Endothelial cell of umbilical vein (primary cell): Measurements from ENCODE around the gene KAT2B. TPM values are rescaled to one million over a fixed set of nuclear protein-coding genes. Genes with fewer than 3 reads are reported as not detected.

ENCODE experiments used
- BruUV-seq: library from RNA; stranded (reverse); fragments of 400-500 nt; replicated peaks from 2 replicates; lab custom pipeline; 2021; lab: Mats Ljungman, UMichigan
- CTCF ChIA-PET: fragments of 300-600, 350-600 bp; sonication (Branson Sonifier 250); formaldehyde crosslinking; loops from one replicate; lab custom pipeline; 2021; ENCODE audit warnings: antibody characterized with exemption, inconsistent platforms; lab: Charles Lee
- POLR2A ChIA-PET: fragments of 300-600, 350-600 bp; sonication (Branson Sonifier 250); formaldehyde crosslinking; loops from one replicate; lab custom pipeline; 2021; ENCODE audit warnings: antibody characterized with exemption, inconsistent platforms; lab: Charles Lee
- DNase-seq: peaks from one replicate; pipeline ENCODE4 v3.0.0-alpha.2; 2011; ENCODE audit warnings: low read depth, low spot score
- FAIRE-seq: peaks from 2 replicates; lab custom pipeline; 2011; peaks lifted over from hg19 to GRCh38; lab: Jason Lieb, UNC
- H2AFZ ChIP-seq: 2 replicates; pipeline ENCODE4 v1.6.0; 2012; ENCODE audit warnings: low read depth, low read length, control low read depth, inconsistent platforms
- H3K27ac ChIP-seq: 2 replicates; pipeline ENCODE4 v1.5.1; 2011; ENCODE audit warnings: low read depth, mild to moderate bottlenecking, control low read depth, low read length, moderate library complexity; ENCODE audit not compliant: insufficient read depth
- H3K27me3 ChIP-seq, 2 experiments: 2 replicates each; pipeline versions ENCODE4 v1.6.0 to v1.6.1; 2011; ENCODE audit warnings: low read length in 2 of 2, mixed read lengths in 1 of 2; ENCODE audit not compliant: control insufficient read depth in 2 of 2, insufficient read depth in 2 of 2
- H3K36me3 ChIP-seq, 2 experiments: 2 replicates in 1 of 2; 3 replicates in 1 of 2; pipeline ENCODE4 v1.5.1; 2011; ENCODE audit warnings: low read length in 2 of 2, mild to moderate bottlenecking in 1 of 2, moderate library complexity in 1 of 2; ENCODE audit not compliant: control insufficient read depth in 2 of 2, insufficient read depth in 2 of 2; ENCODE audit errors: extremely low read depth in 1 of 2
- H3K4me1 ChIP-seq: 3 replicates; pipeline ENCODE4 v1.5.1; 2011; ENCODE audit warnings: mild to moderate bottlenecking, low read length; ENCODE audit not compliant: control insufficient read depth, insufficient read depth; ENCODE audit errors: extremely low read depth
- H3K4me2 ChIP-seq: 2 replicates; pipeline ENCODE4 v1.6.1; 2011; ENCODE audit warnings: low read length, control low read depth, mixed read lengths; ENCODE audit not compliant: insufficient read depth
- H3K4me3 ChIP-seq, 3 experiments: fragments of 200-600 bp in 1 of 3; sonication (generic), shearing (Covaris generic) in 1 of 3; replicated peaks in 1 of 3; 2 replicates each; pipeline ENCODE4 v1.5.1; 2011 to 2016; ENCODE audit warnings: control low read depth in 3 of 3, low read length in 3 of 3, mild to moderate bottlenecking in 2 of 3, inconsistent platforms in 1 of 3, low read depth in 1 of 3, moderate library complexity in 1 of 3; ENCODE audit not compliant: insufficient read depth in 1 of 3
- H3K79me2 ChIP-seq: 2 replicates; pipeline ENCODE4 v1.6.0; 2012; ENCODE audit warnings: low read length, inconsistent platforms; ENCODE audit not compliant: control insufficient read depth, insufficient read depth
- H3K9ac ChIP-seq: replicated peaks from 2 replicates; pipeline ENCODE3; 2011; ENCODE audit warnings: low read length, control low read depth; ENCODE audit not compliant: insufficient read depth; ENCODE audit errors: extremely low read depth
- H3K9me1 ChIP-seq: replicated peaks from 3 replicates; pipeline ENCODE4 v1.6.0; 2011; ENCODE audit warnings: mild to moderate bottlenecking, low read length; ENCODE audit not compliant: control insufficient read depth, insufficient read depth; ENCODE audit errors: extremely low read depth
- H3K9me3 ChIP-seq: replicated peaks from 2 replicates; pipeline ENCODE4 v1.5.1; 2012; ENCODE audit warnings: low read length, inconsistent platforms; ENCODE audit not compliant: control insufficient read depth, insufficient read depth
- H4K20me1 ChIP-seq: replicated peaks from 2 replicates; pipeline ENCODE3; 2011; ENCODE audit warnings: mild to moderate bottlenecking, low read length; ENCODE audit not compliant: control insufficient read depth, insufficient read depth; ENCODE audit errors: extremely low read depth
- EZH2 ChIP-seq: IDR thresholded peaks from 2 replicates; pipeline ENCODE4 v1.6.1; 2012; ENCODE audit warnings: borderline replicate concordance, low read depth, mild to moderate bottlenecking, moderate library complexity, low read length, inconsistent platforms; ENCODE audit not compliant: severe bottlenecking
- FOS ChIP-seq: IDR thresholded peaks from 2 replicates; pipeline ENCODE4 v1.6.1; 2011; ENCODE audit warnings: mild to moderate bottlenecking, low read length, moderate library complexity, borderline replicate concordance; ENCODE audit not compliant: insufficient read depth
- GATA2 ChIP-seq: IDR thresholded peaks from 2 replicates; pipeline ENCODE4 v1.7.0; 2011; ENCODE audit warnings: low read depth, mild to moderate bottlenecking, moderate library complexity, mixed read lengths, low read length; ENCODE audit not compliant: insufficient read length, insufficient read depth
- JUN ChIP-seq: IDR thresholded peaks from 2 replicates; pipeline ENCODE4 v1.6.1; 2011; ENCODE audit warnings: borderline replicate concordance, low read depth; ENCODE audit not compliant: insufficient read length, insufficient read depth
- MYC ChIP-seq: IDR thresholded peaks from one replicate; pipeline ENCODE4 v1.6.1; 2011; ENCODE audit warnings: mild to moderate bottlenecking, low read depth, low read length
- POLR2A ChIP-seq: IDR thresholded peaks from 2 replicates; pipeline ENCODE4 v1.6.1; 2012; ENCODE audit warnings: low read depth, mild to moderate bottlenecking, control low read depth, low read length
- POLR2AphosphoS5 ChIP-seq: IDR thresholded peaks from 2 replicates; pipeline ENCODE4 v1.6.1; 2012; ENCODE audit warnings: low read depth, mild to moderate bottlenecking, control low read depth, low read length, moderate library complexity; ENCODE audit not compliant: insufficient read depth
- dilution Hi-C: fragments of 300-500 bp; cut with MboI; formaldehyde crosslinking; loops from one replicate; pipeline ENCODE4 v1.15.0; 2019; ENCODE audit warnings: low sequenced_read_pairs; ENCODE audit not compliant: extremely low pct_ligation_motif_present
- intact Hi-C: fragments of 100-400 bp; cut with micrococcal nuclease; formaldehyde crosslinking; loops from one replicate; pipeline ENCODE4 v1.10.0; 2022
- polyA plus RNA-seq, 4 experiments: library from polyadenylated mRNA; depleted of rRNA in 3 of 4; stranded (reverse) in 3 of 4; unstranded in 1 of 4; fragments of >200 nt; gene quantifications; 2 replicates each; pipeline versions ENCODE4 v1.2.1 to v1.2.3, GENCODE V29; 2011 to 2012; ENCODE audit warnings: missing spikeins in 1 of 4
- total RNA-seq: library from RNA; stranded (reverse); gene quantifications from 2 replicates; pipeline ENCODE4 v1.2.3, GENCODE V29; 2021
- TF ChIP-seq, protein P1 (sequence below): IDR thresholded peaks from 2 replicates; pipeline ENCODE4 v1.6.1; 2011; ENCODE audit not compliant: insufficient read depth, insufficient read length
- TF ChIP-seq, protein P2 (sequence below), 2 donors: IDR thresholded peaks; 1 replicate in 1 of 2; 2 replicates in 1 of 2; pipeline ENCODE4 v1.5.1; 2011; ENCODE audit warnings: low read length in 2 of 2, mild to moderate bottlenecking in 2 of 2, moderate library complexity in 2 of 2, control low read depth in 1 of 2, inconsistent platforms in 1 of 2, low read depth in 1 of 2; ENCODE audit not compliant: insufficient read depth in 1 of 2; ENCODE audit errors: extremely low read depth in 1 of 2

Gene KAT2B
- total and polyA plus RNA-seq, 2 donors (not counting 3 experiments of a cell fraction or from before 2014, with no cell fraction given) = 2.6 to 11.0 TPM

DNA sequence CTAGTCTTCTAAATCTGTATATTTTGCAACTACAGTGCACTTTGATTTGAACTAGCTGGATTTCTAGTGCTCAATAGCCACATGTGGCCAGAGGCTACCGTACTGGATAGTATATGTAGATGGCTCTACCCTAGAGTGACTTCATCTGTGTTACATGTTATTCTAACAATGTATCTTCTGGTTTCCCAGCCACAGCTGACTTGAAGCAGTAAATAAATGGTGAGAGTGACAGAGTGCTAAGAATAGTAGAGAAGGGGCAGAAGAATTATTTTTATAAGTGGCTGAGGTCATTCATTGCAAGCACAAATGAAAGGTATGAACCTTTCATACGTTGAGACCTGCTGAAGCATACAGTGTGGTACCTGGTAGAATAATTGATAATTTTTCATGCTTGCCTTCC, 30.9 kb downstream of the KAT2B start:
- no peak overlapping the region for H3K4me3 ChIP-seq
- DNase-seq (no peak), FAIRE-seq (no peak)
- H3K4me1 ChIP-seq = no peaks in the 10 kb centered on the region
- no peaks in the 10 kb centered on the region for H4K20me1 ChIP-seq
- BruUV-seq = no TSS peak
- H3K9ac ChIP-seq = no peak overlapping the region
- no peak overlapping the region for H3K27ac ChIP-seq
- H3K9me1 ChIP-seq = no peaks in the 10 kb centered on the region
- no peaks in the 10 kb centered on the region for H3K79me2 ChIP-seq
- TF ChIP-seq POLR2AphosphoS5 (no peak), FOS (no peak), EZH2 (no peak), MYC (no peak), POLR2A (no peak), JUN (no peak), GATA2 (no peak)
- TF ChIP-seq, protein P1, sequence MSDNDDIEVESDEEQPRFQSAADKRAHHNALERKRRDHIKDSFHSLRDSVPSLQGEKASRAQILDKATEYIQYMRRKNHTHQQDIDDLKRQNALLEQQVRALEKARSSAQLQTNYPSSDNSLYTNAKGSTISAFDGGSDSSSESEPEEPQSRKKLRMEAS = no peak
- TF ChIP-seq, protein P2, sequence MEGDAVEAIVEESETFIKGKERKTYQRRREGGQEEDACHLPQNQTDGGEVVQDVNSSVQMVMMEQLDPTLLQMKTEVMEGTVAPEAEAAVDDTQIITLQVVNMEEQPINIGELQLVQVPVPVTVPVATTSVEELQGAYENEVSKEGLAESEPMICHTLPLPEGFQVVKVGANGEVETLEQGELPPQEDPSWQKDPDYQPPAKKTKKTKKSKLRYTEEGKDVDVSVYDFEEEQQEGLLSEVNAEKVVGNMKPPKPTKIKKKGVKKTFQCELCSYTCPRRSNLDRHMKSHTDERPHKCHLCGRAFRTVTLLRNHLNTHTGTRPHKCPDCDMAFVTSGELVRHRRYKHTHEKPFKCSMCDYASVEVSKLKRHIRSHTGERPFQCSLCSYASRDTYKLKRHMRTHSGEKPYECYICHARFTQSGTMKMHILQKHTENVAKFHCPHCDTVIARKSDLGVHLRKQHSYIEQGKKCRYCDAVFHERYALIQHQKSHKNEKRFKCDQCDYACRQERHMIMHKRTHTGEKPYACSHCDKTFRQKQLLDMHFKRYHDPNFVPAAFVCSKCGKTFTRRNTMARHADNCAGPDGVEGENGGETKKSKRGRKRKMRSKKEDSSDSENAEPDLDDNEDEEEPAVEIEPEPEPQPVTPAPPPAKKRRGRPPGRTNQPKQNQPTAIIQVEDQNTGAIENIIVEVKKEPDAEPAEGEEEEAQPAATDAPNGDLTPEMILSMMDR (IDR thresholded peaks at IDR 0.05; ENCODE audit: extremely low read depth in 1 of 2, insufficient read depth in 1 of 2, low read depth in 1 of 2, low read length in 2 of 2) = no peak
- H3K27me3 ChIP-seq = no peaks in the 10 kb centered on the region
- no peak overlapping the region for H3K4me2 ChIP-seq
- intact Hi-C loops = no loop called here
- H2AFZ ChIP-seq = no peak overlapping the region
- H3K36me3 ChIP-seq = no peaks in the 10 kb centered on the region
- no peaks in the 10 kb centered on the region for H3K9me3 ChIP-seq
- ChIA-PET CTCF (no interaction called here), POLR2A (interaction anchor here (0.7 kb wide), 1 partner anchor 206 kb away, joined by 3 read pairs; no protein-coding TSS in a partner anchor)
- dilution Hi-C loops = no loop called here
